Heart right ventricle (tissue), 16 donors: Measurements from ENCODE around the gene RAB22A. TPM values are rescaled to one million over a fixed set of nuclear protein-coding genes. Genes with fewer than 3 reads are reported as not detected.

Experiments
- ATAC-seq, 8 donors: fragments of 200-7000 bp; cut with Tn5 transposase; one replicate each; pipeline ENCODE4 v1.9.1; 2020; ENCODE audit warnings: mild to moderate bottlenecking in 8 of 8, moderate library complexity in 8 of 8, moderate number of reproducible peaks in 1 of 8
- DNase-seq, 2 donors: peaks; one replicate each; pipeline ENCODE4 v3.0.0-alpha.2; 2020
- H3K27ac ChIP-seq, 10 donors: fragments of 200-600 bp; sonication (generic) in 2 of 10; one replicate each; pipeline versions ENCODE4 v1.5.0 to v1.8.0; 2020 to 2022; ENCODE audit warnings: mild to moderate bottlenecking in 3 of 10
- H3K27me3 ChIP-seq, 7 donors: fragments of 200-600 bp; one replicate each; pipeline ENCODE4 v1.8.0; 2021 to 2022; ENCODE audit warnings: mild to moderate bottlenecking in 2 of 7
- H3K36me3 ChIP-seq, 9 donors: fragments of 200-600 bp; sonication (generic) in 1 of 9; one replicate each; pipeline versions ENCODE4 v1.5.0 to v1.8.0; 2020 to 2022; ENCODE audit warnings: mild to moderate bottlenecking in 2 of 9
- H3K4me1 ChIP-seq, 9 donors: fragments of 200-600 bp; sonication (generic) in 1 of 9; one replicate each; pipeline versions ENCODE4 v1.5.0 to v1.8.0; 2020 to 2022; ENCODE audit warnings: mild to moderate bottlenecking in 4 of 9
- H3K4me3 ChIP-seq, 10 donors: fragments of 200-600 bp; sonication (generic) in 2 of 10; one replicate each; pipeline versions ENCODE4 v1.5.0 to v1.8.0; 2020 to 2022; ENCODE audit warnings: mild to moderate bottlenecking in 7 of 10, moderate library complexity in 2 of 10
- H3K9me3 ChIP-seq, 11 donors: fragments of 200-600 bp in 10 of 11; sonication (generic) in 2 of 11; one replicate each; pipeline versions ENCODE4 v1.5.0 to v1.8.0; 2013 to 2022; ENCODE audit warnings: mild to moderate bottlenecking in 2 of 11, control low read depth in 1 of 11, moderate library complexity in 1 of 11
- CTCF ChIP-seq, 9 donors: fragments of 200-600 bp; sonication (generic) in 2 of 9; IDR thresholded peaks; one replicate each; pipeline versions ENCODE4 v1.5.0 to v1.8.0; 2021 to 2022; ENCODE audit warnings: antibody characterized with exemption in 9 of 9, mild to moderate bottlenecking in 5 of 9, moderate library complexity in 1 of 9
- WGBS, 2 donors: extraction: QIAGEN DNeasy Blood & Tissue Kit; methylation state at CpG; one replicate each; pipeline ENCODE4 v1.1.7; 2013; ENCODE audit warnings: inconsistent platforms in 1 of 2; 5-methylcytosine and 5-hydroxymethylcytosine counted together
- intact Hi-C, 10 donors: fragments of 100-400 bp; cut with DNase I; formaldehyde crosslinking; loops; one replicate each; pipeline versions ENCODE4 v1.11.1 to v1.14.2; 2022
- polyA plus RNA-seq, 2 donors: library from polyadenylated mRNA; stranded (reverse); fragments of 200-250 nt; gene quantifications; one replicate each; pipeline ENCODE4 v1.2.3, GENCODE V29; 2013
- total RNA-seq, 10 donors: library from RNA; stranded (reverse); fragmentation: NEBNext Ultra II Directional in 3 of 10; extraction: Animal tissue kit (Norgen Biotek cat#: 25700) in 3 of 10; gene quantifications; one replicate each; pipeline versions ENCODE4 v1.2.1 to v1.2.4, GENCODE V29; 2021 to 2023
- donor health status: Arrhythmogenic right ventricular cardiomyopathy.
- donor health status: ischemic (EF 13 %, LVEDD 7.1; RV severe dilation, severe dysfunction).
- donor health status: healthy with polysubstance abuse.
- donor health status: DM: no; HTN: yes; CAD: no.
- donor health status: DM: no; HTN: no; CAD: no.
- donor health status: ischemic (EF 25% LVEDD 6.9; RV normal size, moderate dysfunction).
- donor health status: ischemic (EF 25% LVEDD 5.7; RV mildly dilated, moderate dysfunction).
- donor health status: healthy.
- donor health status: DM: yes; HTN: yes; CAD: no.
- donor health status: Ischemic cardiomyopathy.
- donor health status: ischemic (EF 35%, LVEDD 5.7; RV mildly dilated, moderate dysfunction).
- donor health status: nonischemic (EF 11% LVEDD 7.7; RV severe dilation, severe dysfunction).
- donor health status: DM: yes; HTN: yes; CAD: no.
- donor health status: PGD.
- donor health status: ischemic (EF 29% LVEDD 5.4; RV normal size, mild dysfunction).
- donor health status: nonischemic (EF 23%, LVEDD 6.1; RV moderate dilation, normal function).

RAB22A gene
- total and polyA plus RNA-seq, 12 donors: 4.2 to 8.5 (median 6.8) TPM

DNA sequence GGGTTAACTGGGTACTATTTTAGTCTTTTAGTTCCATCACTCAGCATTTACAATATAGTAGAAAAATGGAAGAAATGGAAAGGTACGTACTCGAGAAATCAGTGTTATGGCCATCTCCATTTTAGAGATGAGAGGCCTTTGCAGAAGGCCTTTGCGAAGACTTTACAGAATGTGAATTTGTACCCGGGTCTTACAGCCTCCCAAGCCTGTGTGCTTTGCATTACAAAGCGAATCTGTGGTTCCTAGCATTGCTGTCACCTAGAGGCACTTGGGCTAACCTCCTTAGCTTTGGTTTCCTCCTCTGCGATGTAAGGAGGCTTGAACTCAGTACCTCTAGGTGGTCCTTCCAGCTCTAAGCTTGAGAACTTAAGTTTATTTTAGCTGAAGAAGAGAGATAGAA lies 90.4 kb downstream of the RAB22A start:
- WGBS, 2 donors: 90 to 93% methylated on average over 6 of the region's 6 CpGs
- H3K4me3 ChIP-seq: no peak overlapping the region
- no peak for DNase-seq
- ATAC-seq: no peak
- no peak for TF ChIP-seq CTCF (IDR thresholded peaks at IDR 0.05)
- intact Hi-C loops: loop anchor here in 2 of 10 donors (10.0 kb wide), 3 partner anchors 45 to 165 kb away; no protein-coding TSS in a partner anchor
- peaks cover 3 to 77% (median 45%) of the 10 kb centered on the region in 9 donors for H3K4me1 ChIP-seq
- no peaks in the 10 kb centered on the region for H3K27me3 ChIP-seq
- H3K27ac ChIP-seq: no peak overlapping the region
- no peaks in the 10 kb centered on the region for H3K36me3 ChIP-seq
- H3K9me3 ChIP-seq: no peaks in the 10 kb centered on the region

DNA sequence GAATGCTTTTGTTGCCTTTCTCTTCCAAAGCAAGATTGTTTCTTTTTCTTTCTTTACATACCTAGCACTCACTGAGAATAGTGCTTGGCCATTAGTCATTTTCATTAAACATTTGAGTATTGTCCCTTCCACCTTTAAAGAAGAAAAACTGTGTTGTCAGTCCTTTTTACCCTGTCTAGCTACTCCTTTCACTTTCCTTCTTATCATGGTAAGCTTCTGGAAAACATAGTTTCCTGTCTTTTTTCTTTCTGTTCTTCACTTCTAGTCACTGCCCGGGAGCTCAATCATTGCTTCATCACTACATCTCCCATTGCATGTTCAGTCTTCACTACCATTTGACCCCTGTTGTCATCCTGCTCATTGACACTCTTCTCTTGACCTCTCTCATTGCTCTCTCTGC lies 91.6 kb downstream of the RAB22A start:
- intact Hi-C loops: no loop called here
- no peak overlapping the region for H3K27ac ChIP-seq
- no peaks in the 10 kb centered on the region for H3K36me3 ChIP-seq
- DNase-seq: no peak
- no peaks in the 10 kb centered on the region for H3K9me3 ChIP-seq
- peaks cover 3 to 73% (median 53%) of the 10 kb centered on the region in 9 donors for H3K4me1 ChIP-seq
- no peak for ATAC-seq
- no peak overlapping the region for H3K4me3 ChIP-seq
- TF ChIP-seq CTCF (IDR thresholded peaks at IDR 0.05): no peak
- no peaks in the 10 kb centered on the region for H3K27me3 ChIP-seq
- whole genome bisulfite sequencing, 2 donors: 73 to 88% methylated on average over 1 of the region's 1 CpG

- Histone ChIP-seq H3K4me1 (peaks cover 0 to 79% (median 57%) of the 10 kb centered on the region in 9 donors), H3K9me3 (no peaks in the 10 kb centered on the region), H3K36me3 (no peaks in the 10 kb centered on the region), H3K27me3 (no peaks in the 10 kb centered on the region), H3K27ac (no peak overlapping the region), H3K4me3 (no peak overlapping the region)
- ATAC-seq (no peak), DNase-seq (no peak)
- no peak for TF ChIP-seq CTCF (IDR thresholded peaks at IDR 0.05)
- intact Hi-C loops: no loop called here
- WGBS, 2 donors: 80% methylated on average over 5 of the region's 5 CpGs
Observed at GRCh38 chr20:58402305-58402704, 92.8 kb downstream of the RAB22A start.

GRCh38 chr20:58402827-58403226 lies 93.3 kb downstream of the RAB22A start:
- Histone ChIP-seq H3K36me3 (no peaks in the 10 kb centered on the region), H3K4me1 (peaks cover 0 to 84% (median 62%) of the 10 kb centered on the region in 9 donors), H3K27ac (no peak overlapping the region), H3K27me3 (no peaks in the 10 kb centered on the region), H3K4me3 (no peak overlapping the region), H3K9me3 (no peaks in the 10 kb centered on the region)
- ATAC-seq (no peak), DNase-seq (no peak)
- no peak for TF ChIP-seq CTCF (IDR thresholded peaks at IDR 0.05)
- 97% methylated on average over 5 of the region's 5 CpGs for WGBS, 2 donors
- intact Hi-C loops: no loop called here
